ENCODE measurements around the gene H2BK1.

H2BK1 gene

DNA sequence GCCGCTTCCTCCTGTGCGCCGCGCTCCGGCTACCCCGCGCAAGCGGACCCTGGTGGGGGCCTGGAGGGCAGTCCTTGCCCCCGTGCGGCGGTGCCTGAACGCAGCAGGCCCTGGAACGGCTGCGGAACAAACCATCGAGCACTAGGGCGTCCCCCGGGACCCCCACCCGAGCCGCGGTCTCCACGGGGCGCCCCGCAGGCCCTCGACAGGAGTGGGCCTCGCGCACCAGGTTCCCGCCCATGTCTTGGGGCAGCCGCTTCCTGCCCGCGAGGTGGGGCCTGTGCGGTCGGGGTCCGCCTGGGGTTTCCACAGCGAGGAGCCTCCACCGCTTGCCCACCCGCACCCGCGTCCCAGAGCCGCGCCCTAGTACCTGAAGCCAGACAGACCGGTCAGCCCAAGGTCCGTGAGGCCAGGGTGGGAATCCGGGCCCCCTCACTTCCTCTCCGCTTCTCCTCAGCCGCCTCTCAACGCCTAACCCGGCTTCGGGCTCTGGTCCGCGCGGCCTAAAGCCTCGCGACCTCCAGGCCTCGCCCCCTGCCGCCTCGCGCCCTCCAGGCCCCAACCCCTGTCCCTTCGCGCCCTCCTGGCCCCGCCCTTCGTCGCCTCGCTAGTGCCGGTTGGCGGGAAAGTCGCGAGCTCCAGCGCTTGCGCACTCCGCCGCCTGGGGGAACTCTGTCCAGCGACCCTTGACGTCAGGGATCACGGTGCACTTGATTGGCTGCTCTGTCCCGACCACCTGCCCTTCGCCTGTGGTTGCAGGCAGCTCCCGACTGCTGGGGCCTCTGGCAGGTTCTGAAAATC is 35.8 kb downstream of the H2BK1 start:
- TF ChIP-seq CREB1 (IDR thresholded peaks at IDR 0.05; ENCODE audit: low read depth): no peak
- TF ChIP-seq, protein P1, sequence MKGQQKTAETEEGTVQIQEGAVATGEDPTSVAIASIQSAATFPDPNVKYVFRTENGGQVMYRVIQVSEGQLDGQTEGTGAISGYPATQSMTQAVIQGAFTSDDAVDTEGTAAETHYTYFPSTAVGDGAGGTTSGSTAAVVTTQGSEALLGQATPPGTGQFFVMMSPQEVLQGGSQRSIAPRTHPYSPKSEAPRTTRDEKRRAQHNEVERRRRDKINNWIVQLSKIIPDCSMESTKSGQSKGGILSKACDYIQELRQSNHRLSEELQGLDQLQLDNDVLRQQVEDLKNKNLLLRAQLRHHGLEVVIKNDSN (IDR thresholded peaks at IDR 0.05): no peak
- TF ChIP-seq ZBTB7A (IDR thresholded peaks at IDR 0.05; ENCODE audit: low read depth): no peak
- no peak for TF ChIP-seq TCF12 (IDR thresholded peaks at IDR 0.05; ENCODE audit: low read depth)
- TF ChIP-seq TAF1 (IDR thresholded peaks at IDR 0.05; ENCODE audit: low read depth): no peak
- TF ChIP-seq YY1 (IDR thresholded peaks at IDR 0.05; ENCODE audit: low read depth): no peak
- TF ChIP-seq EP300 (IDR thresholded peaks at IDR 0.05; ENCODE audit: borderline replicate concordance): no peak
- TF ChIP-seq FOXM1 (IDR thresholded peaks at IDR 0.05; ENCODE audit: borderline replicate concordance, low read depth): no peak

DNA sequence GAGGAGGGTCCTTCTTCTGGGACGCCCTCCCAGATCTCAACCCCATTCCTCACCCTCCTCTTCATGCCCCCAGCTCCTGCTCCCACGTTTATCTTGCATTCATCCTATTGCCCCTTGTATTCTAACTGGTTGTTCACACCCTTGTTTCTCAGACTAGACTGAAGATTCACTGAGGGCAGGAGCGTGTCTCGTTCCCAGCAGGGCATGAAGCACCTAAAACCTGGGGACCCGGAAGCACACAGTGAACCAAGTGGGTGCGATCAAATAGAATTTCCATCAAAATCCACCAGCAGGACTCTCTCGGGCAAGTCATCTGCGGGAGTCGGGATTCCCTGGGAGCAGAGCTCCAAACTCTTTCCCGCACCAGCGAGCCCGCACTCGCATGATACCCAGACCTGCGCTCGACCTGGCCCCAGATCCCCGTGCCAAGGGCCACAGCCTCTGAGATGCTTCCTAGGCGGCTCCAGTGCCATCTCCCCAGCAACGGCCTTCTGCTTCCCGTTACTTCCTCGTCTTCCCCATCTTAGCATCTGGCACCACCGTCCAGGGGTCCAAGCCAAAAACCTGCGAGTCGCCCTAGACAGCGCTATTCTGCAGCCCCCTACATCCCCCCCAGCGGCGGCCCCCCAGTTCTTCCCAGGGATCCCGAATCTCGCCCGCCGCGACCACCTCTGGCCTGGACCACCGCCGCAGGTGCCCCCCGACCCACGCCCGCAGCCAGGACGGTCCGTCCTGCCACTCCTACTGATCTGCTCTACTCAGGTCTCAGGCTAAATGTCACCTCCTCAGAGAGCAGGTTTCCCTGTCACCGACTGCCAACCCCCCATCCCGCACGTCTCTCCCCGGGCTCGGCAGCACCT is 36.7 kb downstream of the H2BK1 start:
- TF ChIP-seq ZBTB7A (IDR thresholded peaks at IDR 0.05; ENCODE audit: low read depth) (no peak), FOXM1 (IDR thresholded peaks at IDR 0.05; ENCODE audit: borderline replicate concordance, low read depth) (no peak), CEBPB (IDR thresholded peaks at IDR 0.05) (no peak), YY1 (IDR thresholded peaks at IDR 0.05; ENCODE audit: low read depth) (no peak), CREB1 (IDR thresholded peaks at IDR 0.05; ENCODE audit: low read depth) (no peak), TAF1 (IDR thresholded peaks at IDR 0.05; ENCODE audit: low read depth) (no peak), EGR1 (IDR thresholded peaks at IDR 0.05) (no peak), TCF12 (IDR thresholded peaks at IDR 0.05; ENCODE audit: low read depth) (no peak), RAD21 (IDR thresholded peaks at IDR 0.05; ENCODE audit: low read depth) (no peak), NFIC (IDR thresholded peaks at IDR 0.05) (no peak), EP300 (IDR thresholded peaks at IDR 0.05; ENCODE audit: borderline replicate concordance) (no peak), TEAD4 (IDR thresholded peaks at IDR 0.05) (no peak)
- TF ChIP-seq, protein P2, sequence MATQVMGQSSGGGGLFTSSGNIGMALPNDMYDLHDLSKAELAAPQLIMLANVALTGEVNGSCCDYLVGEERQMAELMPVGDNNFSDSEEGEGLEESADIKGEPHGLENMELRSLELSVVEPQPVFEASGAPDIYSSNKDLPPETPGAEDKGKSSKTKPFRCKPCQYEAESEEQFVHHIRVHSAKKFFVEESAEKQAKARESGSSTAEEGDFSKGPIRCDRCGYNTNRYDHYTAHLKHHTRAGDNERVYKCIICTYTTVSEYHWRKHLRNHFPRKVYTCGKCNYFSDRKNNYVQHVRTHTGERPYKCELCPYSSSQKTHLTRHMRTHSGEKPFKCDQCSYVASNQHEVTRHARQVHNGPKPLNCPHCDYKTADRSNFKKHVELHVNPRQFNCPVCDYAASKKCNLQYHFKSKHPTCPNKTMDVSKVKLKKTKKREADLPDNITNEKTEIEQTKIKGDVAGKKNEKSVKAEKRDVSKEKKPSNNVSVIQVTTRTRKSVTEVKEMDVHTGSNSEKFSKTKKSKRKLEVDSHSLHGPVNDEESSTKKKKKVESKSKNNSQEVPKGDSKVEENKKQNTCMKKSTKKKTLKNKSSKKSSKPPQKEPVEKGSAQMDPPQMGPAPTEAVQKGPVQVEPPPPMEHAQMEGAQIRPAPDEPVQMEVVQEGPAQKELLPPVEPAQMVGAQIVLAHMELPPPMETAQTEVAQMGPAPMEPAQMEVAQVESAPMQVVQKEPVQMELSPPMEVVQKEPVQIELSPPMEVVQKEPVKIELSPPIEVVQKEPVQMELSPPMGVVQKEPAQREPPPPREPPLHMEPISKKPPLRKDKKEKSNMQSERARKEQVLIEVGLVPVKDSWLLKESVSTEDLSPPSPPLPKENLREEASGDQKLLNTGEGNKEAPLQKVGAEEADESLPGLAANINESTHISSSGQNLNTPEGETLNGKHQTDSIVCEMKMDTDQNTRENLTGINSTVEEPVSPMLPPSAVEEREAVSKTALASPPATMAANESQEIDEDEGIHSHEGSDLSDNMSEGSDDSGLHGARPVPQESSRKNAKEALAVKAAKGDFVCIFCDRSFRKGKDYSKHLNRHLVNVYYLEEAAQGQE (IDR thresholded peaks at IDR 0.05; ENCODE audit: low read depth): no peak

DNA sequence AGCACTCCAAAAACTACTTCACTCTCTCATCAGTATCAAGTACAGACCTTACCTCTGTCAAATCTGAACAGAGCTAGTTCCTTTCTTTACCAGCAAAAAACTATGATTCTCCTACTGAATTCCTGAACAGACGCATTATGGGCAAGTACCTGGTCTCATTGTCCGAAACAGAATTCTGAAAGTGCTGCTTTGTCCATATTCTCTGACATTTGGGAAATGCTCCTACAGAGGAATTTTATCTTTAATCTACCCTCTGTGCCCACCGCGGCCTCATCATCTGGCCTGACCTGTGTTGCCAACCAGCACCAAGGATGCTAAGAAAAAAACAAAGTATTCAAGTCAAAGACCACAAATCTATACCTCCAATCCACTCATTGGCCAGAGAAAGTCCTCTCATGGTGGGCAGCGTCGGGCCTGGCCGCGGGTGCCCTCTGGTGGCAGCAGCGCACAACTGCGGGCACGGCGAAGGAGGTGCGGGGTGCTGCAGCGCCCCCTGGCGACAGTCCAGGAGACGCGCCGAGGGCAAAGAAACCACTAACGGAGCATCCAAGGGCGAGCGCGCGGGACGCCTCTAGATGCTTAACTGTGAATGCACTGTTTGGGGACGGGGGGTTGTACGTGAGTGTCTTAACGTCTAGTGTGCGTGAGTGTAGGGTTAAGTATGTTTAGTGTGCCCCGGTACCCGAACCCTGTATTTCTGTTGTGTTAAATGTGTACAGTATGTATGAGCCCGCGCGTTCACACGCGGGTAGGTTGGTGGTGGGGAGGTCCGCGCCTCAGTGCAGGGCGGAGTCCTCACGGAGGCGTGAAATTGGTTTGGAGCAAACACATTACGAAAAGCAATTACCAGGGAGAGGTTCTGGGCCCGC is 37.8 kb downstream of the H2BK1 start:
- no peak for TF ChIP-seq TAF1 (IDR thresholded peaks at IDR 0.05; ENCODE audit: low read depth)
- peak; percentile 65 for TF ChIP-seq TEAD4 (IDR thresholded peaks at IDR 0.05)
- TF ChIP-seq TCF12 (IDR thresholded peaks at IDR 0.05; ENCODE audit: low read depth): no peak; the same call in 1 of the 2 replicates
- no peak for TF ChIP-seq FOXM1 (IDR thresholded peaks at IDR 0.05; ENCODE audit: borderline replicate concordance, low read depth)
- no peak for TF ChIP-seq ZBTB7A (IDR thresholded peaks at IDR 0.05; ENCODE audit: low read depth)
- no peak for TF ChIP-seq EGR1 (IDR thresholded peaks at IDR 0.05)
- TF ChIP-seq, protein P1 (IDR thresholded peaks at IDR 0.05): no peak; the same call in 1 of the 2 replicates
- peak; percentile 92 for TF ChIP-seq RAD21 (IDR thresholded peaks at IDR 0.05; ENCODE audit: low read depth)
- no peak for TF ChIP-seq NFIC (IDR thresholded peaks at IDR 0.05)
- no peak for TF ChIP-seq CREB1 (IDR thresholded peaks at IDR 0.05; ENCODE audit: low read depth)
- TF ChIP-seq, protein P3, sequence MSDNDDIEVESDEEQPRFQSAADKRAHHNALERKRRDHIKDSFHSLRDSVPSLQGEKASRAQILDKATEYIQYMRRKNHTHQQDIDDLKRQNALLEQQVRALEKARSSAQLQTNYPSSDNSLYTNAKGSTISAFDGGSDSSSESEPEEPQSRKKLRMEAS (IDR thresholded peaks at IDR 0.05): 0 out of 2 replicates have a peak, but pooled peaks have one; percentile 36
- no peak for TF ChIP-seq CEBPB (IDR thresholded peaks at IDR 0.05)
- TF ChIP-seq YY1 (IDR thresholded peaks at IDR 0.05; ENCODE audit: low read depth): peak; percentile 28; the same call in 1 of the 2 replicates
- TF ChIP-seq, protein P2 (IDR thresholded peaks at IDR 0.05; ENCODE audit: low read depth): no peak

DNA sequence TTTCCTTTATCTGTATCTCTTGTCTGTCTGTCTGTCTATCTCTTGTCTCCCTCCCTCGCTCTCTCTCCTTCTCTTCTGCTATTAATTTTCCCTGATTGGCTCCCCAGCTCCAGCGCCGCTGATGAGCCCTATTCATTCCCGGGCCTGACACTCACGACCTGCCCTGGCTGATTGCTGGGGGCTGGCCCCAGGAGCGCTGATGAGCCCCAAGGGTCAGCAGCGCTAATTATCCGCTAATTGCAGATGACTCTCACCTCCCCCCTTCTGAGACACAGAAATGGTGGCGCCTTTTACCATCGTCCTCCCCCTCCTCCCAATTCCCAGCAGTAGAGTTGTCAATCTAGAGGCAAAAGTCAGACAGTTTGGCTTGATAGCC is 41.5 kb downstream of the H2BK1 start:
- TF ChIP-seq TEAD4 (IDR thresholded peaks at IDR 0.05) (no peak), NFIC (IDR thresholded peaks at IDR 0.05) (no peak), TAF1 (IDR thresholded peaks at IDR 0.05; ENCODE audit: low read depth) (no peak)
- TF ChIP-seq, protein P1 (IDR thresholded peaks at IDR 0.05): no peak

All from Ishikawa (cell line).